ENCODE data around the gene HCFC1R1.

Gene HCFC1R1

DNA sequence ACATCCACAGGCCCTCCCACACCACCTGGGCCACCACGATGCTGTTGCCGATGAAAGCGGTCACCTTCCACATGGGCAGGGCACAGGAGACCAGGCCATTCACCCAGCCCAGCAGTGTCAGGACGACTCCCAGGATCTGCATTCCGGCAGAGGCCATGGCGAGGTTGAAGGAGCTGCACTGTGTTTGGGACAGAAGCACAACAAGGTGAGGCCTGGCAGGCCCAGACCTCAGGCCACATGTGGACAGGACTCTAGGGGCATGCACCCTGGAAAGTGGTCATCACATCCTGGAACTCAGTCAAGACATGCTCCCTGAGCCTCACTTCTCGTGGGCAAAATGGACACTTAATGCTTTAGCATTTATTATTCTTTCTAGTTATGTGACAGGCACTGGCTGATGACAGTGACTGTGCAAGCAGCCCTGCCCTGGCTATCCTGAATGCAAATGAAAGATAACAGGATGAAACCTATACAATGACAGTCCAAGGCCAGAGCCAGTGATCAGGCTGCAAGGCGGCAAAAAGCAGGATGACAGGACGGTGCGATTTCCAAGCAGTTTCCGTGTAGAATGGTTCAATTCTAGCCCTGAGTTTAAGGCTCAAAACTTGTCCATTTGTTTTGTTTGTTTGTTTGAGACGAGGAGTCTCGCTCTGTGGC lies 7.7 kb downstream of the HCFC1R1 start:
- no peak for DNase-seq (ENCODE audit: low read depth, low spot score)
- Histone ChIP-seq H3K27ac (ENCODE audit: low read length) (no peak overlapping the region), H3K27me3 (ENCODE audit: control insufficient read depth, insufficient read depth, low read length) (no peaks in the 10 kb centered on the region), H3K4me3 (ENCODE audit: low read length) (no peak overlapping the region), H3K36me3 (ENCODE audit: control insufficient read depth, insufficient read depth, low read length) (peaks cover 10% of the 10 kb centered on the region), H3K9me3 (ENCODE audit: control insufficient read depth, insufficient read depth, low read length) (no peaks in the 10 kb centered on the region), H3K4me1 (ENCODE audit: control insufficient read depth, insufficient read depth, low read length) (peaks cover 27% of the 10 kb centered on the region)
- WGBS (ENCODE audit: insufficient coverage, insufficient read length), result no CpG with 5 or more reads among the region's 13 CpGs

DNA sequence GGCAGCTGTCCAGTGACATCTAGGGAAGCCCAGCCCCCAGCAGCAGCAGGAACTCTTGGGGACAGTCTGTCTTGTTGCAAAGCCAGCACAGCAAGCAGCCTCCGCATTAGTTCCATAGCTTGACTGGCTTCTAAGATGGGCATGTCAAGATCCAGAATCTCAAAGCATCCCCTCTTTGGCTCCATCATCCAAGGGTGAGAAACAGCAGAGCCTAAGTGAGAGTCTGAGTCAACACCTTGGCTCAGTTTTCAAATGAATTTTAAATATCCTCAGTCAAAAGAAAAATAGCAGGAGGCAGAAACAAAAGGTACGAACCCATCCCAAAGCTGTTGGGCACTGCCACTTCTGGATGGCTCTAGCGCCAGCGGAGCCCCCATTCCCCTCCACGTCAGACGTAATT lies 8.8 kb downstream of the HCFC1R1 start:
- no peak for DNase-seq (ENCODE audit: low read depth, low spot score)
- H3K36me3 ChIP-seq (ENCODE audit: control insufficient read depth, insufficient read depth, low read length), result peaks cover 10% of the 10 kb centered on the region
- no peak overlapping the region for H3K4me3 ChIP-seq (ENCODE audit: low read length)
- WGBS (ENCODE audit: insufficient coverage, insufficient read length), result no CpG with 5 or more reads among the region's 6 CpGs
- peaks cover 30% of the 10 kb centered on the region for H3K4me1 ChIP-seq (ENCODE audit: control insufficient read depth, insufficient read depth, low read length)
- no peak overlapping the region for H3K27ac ChIP-seq (ENCODE audit: low read length)
- H3K27me3 ChIP-seq (ENCODE audit: control insufficient read depth, insufficient read depth, low read length), result no peaks in the 10 kb centered on the region
- no peaks in the 10 kb centered on the region for H3K9me3 ChIP-seq (ENCODE audit: control insufficient read depth, insufficient read depth, low read length)

DNA sequence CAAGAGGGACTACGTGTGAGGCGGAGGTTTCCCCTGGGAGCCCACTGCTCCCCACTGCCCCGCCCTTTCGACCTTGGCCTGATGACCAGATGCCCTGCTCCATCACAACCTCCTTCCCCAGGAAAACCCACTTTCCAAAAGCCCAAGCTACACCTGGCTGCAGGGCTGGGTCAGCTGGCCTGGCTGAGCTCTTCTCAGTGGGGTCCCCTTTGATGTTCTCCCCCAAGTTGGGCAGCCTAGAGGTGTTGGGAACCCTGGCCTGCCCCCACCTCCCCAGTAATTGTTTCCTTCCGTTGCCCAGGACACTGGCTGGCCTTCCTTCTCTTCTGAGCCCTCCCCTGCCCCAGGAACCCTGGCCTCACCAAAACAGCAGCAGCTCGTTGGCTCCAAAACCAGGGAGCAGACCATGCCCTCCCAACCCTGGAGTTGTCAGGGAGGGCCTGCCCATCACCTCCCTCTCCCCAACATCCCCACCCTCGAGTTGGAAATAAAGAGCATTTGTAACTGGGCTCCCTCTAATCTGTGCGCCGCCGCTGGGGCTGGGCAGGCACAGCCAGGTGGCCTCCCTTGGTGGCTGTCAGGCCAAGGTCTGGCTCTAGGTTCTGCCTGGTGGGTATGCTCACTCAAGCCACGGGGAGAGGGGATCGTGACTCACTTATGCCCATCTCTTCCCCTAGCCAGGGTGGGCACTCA lies 9.6 kb downstream of the HCFC1R1 start:
- Histone ChIP-seq H3K4me3 (ENCODE audit: low read length) (no peak overlapping the region), H3K27ac (ENCODE audit: low read length) (no peak overlapping the region), H3K9me3 (ENCODE audit: control insufficient read depth, insufficient read depth, low read length) (no peaks in the 10 kb centered on the region), H3K36me3 (ENCODE audit: control insufficient read depth, insufficient read depth, low read length) (peaks cover 10% of the 10 kb centered on the region), H3K27me3 (ENCODE audit: control insufficient read depth, insufficient read depth, low read length) (no peaks in the 10 kb centered on the region), H3K4me1 (ENCODE audit: control insufficient read depth, insufficient read depth, low read length) (peaks cover 30% of the 10 kb centered on the region)
- no CpG with 5 or more reads among the region's 12 CpGs for WGBS (ENCODE audit: insufficient coverage, insufficient read length)
- DNase-seq (ENCODE audit: low read depth, low spot score), result no peak

DNA sequence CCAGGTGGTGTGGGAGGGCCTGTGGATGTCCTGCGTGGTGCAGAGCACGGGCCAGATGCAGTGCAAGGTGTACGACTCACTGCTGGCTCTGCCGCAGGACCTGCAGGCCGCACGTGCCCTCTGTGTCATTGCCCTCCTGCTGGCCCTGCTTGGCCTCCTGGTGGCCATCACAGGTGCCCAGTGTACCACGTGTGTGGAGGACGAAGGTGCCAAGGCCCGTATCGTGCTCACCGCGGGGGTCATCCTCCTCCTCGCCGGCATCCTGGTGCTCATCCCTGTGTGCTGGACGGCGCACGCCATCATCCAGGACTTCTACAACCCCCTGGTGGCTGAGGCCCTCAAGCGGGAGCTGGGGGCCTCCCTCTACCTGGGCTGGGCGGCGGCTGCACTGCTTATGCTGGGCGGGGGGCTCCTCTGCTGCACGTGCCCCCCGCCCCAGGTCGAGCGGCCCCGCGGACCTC lies 10.2 kb downstream of the HCFC1R1 start:
- Histone ChIP-seq H3K27me3 (ENCODE audit: control insufficient read depth, insufficient read depth, low read length) (no peaks in the 10 kb centered on the region), H3K4me1 (ENCODE audit: control insufficient read depth, insufficient read depth, low read length) (peaks cover 33% of the 10 kb centered on the region)
- no peak for DNase-seq (ENCODE audit: low read depth, low spot score)

DNA sequence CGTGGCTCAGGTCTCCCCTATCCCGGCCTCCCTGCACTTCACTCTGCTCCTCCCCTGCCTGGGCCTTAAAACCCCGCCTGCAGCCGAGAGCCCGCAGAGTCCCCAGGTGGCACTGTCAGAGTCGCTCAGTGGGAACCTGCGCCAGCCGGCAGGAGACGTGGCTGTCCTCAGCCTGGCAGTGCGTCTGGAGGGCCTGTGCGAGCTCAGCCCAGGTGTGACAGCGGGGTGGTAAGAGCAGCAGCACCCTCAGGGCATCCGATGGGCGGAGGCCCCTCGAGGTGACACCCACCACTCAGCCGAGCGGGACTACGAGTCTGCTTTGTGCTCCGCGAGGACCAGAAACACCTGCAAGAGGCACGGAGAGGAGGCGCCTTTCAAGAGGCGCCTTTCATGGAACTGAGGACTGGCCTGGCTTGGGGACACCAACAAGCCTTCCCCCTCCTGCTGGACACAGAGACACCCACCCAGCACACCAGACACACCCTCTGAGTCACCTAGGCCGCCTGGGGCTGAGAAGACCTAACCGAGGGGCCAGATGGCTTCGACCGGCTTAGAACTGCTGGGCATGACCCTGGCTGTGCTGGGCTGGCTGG lies 10.8 kb downstream of the HCFC1R1 start, which contains the start of gene CLDN9:
CLDN9 (plus strand) TSS at position 96 of the 593 bp plus-strand sequence; CDS start at position 536, 440 bp downstream.
- Histone ChIP-seq H3K36me3 (ENCODE audit: control insufficient read depth, insufficient read depth, low read length) (peaks cover 10% of the 10 kb centered on the region), H3K9me3 (ENCODE audit: control insufficient read depth, insufficient read depth, low read length) (no peaks in the 10 kb centered on the region), H3K27me3 (ENCODE audit: control insufficient read depth, insufficient read depth, low read length) (no peaks in the 10 kb centered on the region), H3K4me3 (ENCODE audit: low read length) (peak within 1 kb of the TSS; percentile 14; the same call in 1 of the 2 replicates), H3K4me1 (ENCODE audit: control insufficient read depth, insufficient read depth, low read length) (peaks cover 34% of the 10 kb centered on the region), H3K27ac (ENCODE audit: low read length) (no peak within 1 kb of the TSS)
- DNase-seq (ENCODE audit: low read depth, low spot score), result no peak
- no CpG with 5 or more reads among the region's 27 CpGs for WGBS (ENCODE audit: insufficient coverage, insufficient read length)

More for the DNA sequence above, 10.2 kb downstream of the HCFC1R1 start:
- WGBS (ENCODE audit: insufficient coverage, insufficient read length), result no CpG with 5 or more reads among the region's 27 CpGs
- Histone ChIP-seq H3K9me3 (ENCODE audit: control insufficient read depth, insufficient read depth, low read length) (no peaks in the 10 kb centered on the region), H3K27ac (ENCODE audit: low read length) (no peak overlapping the region), H3K4me3 (ENCODE audit: low read length) (no peak overlapping the region), H3K36me3 (ENCODE audit: control insufficient read depth, insufficient read depth, low read length) (peaks cover 10% of the 10 kb centered on the region)

DNA sequence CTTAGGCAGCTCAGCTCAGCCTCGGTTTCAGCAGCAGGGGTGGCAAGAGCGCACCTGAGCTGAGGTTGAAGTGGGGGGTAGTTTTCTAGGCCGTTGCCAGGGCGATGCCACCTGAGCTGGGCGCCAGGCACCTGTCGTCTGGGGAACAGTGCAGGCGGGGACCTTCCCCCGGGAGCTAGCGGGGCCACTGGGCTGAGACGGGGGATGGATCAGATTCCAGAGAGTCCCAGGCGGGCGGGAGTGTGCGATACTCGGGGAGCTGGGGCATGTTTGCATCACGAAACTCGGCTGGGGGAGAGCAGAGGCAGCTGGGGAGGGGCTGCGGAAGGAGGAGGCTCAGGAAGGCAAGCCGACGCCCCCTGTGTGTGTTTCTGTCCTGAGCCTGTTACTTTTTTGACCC lies 11.5 kb downstream of the HCFC1R1 start:
- H3K9me3 ChIP-seq (ENCODE audit: control insufficient read depth, insufficient read depth, low read length), result no peaks in the 10 kb centered on the region
- H3K4me3 ChIP-seq (ENCODE audit: low read length), result peak overlapping the region; percentile 14; the same call in 1 of the 2 replicates
- peaks cover 38% of the 10 kb centered on the region for H3K4me1 ChIP-seq (ENCODE audit: control insufficient read depth, insufficient read depth, low read length)
- no peak for DNase-seq (ENCODE audit: low read depth, low spot score)
- WGBS (ENCODE audit: insufficient coverage, insufficient read length), result no CpG with 5 or more reads among the region's 19 CpGs
- H3K27ac ChIP-seq (ENCODE audit: low read length), result no peak overlapping the region
- H3K36me3 ChIP-seq (ENCODE audit: control insufficient read depth, insufficient read depth, low read length), result peaks cover 10% of the 10 kb centered on the region
- H3K27me3 ChIP-seq (ENCODE audit: control insufficient read depth, insufficient read depth, low read length), result no peaks in the 10 kb centered on the region

DNA sequence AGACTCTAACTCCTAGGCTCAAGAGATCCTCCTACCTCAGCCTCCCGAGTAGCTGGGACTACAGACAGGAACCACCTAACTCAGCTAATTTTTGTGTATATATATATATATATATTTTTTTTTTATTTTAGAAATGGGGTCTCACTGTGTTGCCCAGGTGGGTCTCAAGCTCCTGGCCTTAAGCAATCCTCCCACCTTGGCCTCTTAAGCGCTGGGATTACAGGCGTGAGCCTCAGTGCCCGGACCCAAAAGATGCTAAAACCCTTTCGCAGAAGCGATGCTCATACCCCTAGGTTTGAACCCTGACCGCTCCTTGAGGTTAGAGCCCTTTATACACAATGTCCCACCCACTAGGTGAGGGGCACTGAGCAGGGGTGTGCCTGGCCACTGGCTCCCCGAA lies 13.2 kb downstream of the HCFC1R1 start:
- peaks cover 3% of the 10 kb centered on the region for H3K36me3 ChIP-seq (ENCODE audit: control insufficient read depth, insufficient read depth, low read length)
- H3K9me3 ChIP-seq (ENCODE audit: control insufficient read depth, insufficient read depth, low read length), result no peaks in the 10 kb centered on the region
- no CpG with 5 or more reads among the region's 8 CpGs for WGBS (ENCODE audit: insufficient coverage, insufficient read length)
- no peak overlapping the region for H3K4me3 ChIP-seq (ENCODE audit: low read length)
- H3K27me3 ChIP-seq (ENCODE audit: control insufficient read depth, insufficient read depth, low read length), result no peaks in the 10 kb centered on the region
- H3K4me1 ChIP-seq (ENCODE audit: control insufficient read depth, insufficient read depth, low read length), result peaks cover 40% of the 10 kb centered on the region
- no peak for DNase-seq (ENCODE audit: low read depth, low spot score)
- H3K27ac ChIP-seq (ENCODE audit: low read length), result no peak overlapping the region

DNA sequence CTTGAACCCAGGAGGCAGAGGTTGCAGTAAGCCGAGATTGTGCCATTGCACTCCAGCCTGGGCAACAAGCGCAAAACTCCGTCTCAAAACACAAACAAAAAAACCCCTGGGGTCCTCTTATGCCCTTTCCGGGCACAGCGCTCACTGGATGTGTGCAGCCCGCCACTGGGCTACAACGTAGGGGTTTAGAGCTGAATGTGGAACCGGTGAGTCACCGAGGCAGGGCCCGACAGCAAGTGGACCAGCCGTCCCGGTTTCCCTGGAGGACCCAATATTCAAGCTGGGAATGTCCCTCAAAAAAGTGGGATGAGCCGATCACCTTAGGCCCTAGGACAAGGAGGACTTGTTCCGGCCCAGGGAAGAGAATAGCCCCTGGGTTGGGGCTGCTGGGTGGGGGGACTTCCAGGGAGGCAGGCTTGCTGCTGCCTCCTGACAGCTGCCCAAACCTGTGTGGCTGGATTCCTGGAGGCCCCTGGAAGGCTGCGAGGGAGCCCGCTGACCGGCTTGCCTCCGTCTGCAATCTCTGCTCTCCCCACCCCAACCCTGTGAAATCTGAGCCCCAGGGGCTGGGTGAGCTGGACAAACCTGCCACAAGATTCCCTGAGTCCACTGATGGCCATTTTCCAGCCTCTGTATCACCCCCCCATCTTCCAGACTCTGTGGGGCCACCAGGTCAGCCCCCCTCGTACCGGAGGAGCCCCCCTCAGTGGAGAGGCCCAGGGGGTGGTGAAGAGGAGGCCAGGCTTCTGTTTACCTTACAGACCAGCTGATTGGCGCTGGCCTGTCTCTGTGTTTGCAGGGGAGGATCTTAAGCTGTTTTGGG lies 14.0 kb downstream of the HCFC1R1 start:
- Histone ChIP-seq H3K4me3 (ENCODE audit: low read length) (peak overlapping the region; percentile 1; the same call in 1 of the 2 replicates), H3K27ac (ENCODE audit: low read length) (peak overlapping the region; percentile 8), H3K4me1 (ENCODE audit: control insufficient read depth, insufficient read depth, low read length) (peaks cover 40% of the 10 kb centered on the region), H3K27me3 (ENCODE audit: control insufficient read depth, insufficient read depth, low read length) (no peaks in the 10 kb centered on the region), H3K36me3 (ENCODE audit: control insufficient read depth, insufficient read depth, low read length) (peaks cover 3% of the 10 kb centered on the region; the same call in 1 of the 2 replicates), H3K9me3 (ENCODE audit: control insufficient read depth, insufficient read depth, low read length) (no peaks in the 10 kb centered on the region)
- no CpG with 5 or more reads among the region's 21 CpGs for WGBS (ENCODE audit: insufficient coverage, insufficient read length)
- no peak for DNase-seq (ENCODE audit: low read depth, low spot score)

DNA sequence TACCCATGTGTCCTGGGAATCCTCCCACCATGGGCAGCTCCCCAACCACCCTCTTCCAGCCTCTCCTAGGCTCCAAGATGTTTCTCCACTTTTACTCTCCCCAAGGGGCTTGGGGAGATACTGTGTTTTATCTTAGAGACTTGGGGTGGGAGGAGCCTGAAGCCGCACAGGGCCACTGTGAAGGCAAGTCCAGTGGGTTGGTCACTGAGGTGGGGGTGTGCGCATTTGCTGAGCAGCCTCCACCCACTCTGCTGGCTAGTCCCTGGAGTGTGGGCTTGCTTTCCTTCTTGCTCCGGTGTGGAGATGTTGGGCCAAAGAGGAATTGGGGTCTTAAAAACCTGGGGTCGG lies 15.1 kb downstream of the HCFC1R1 start:
- H3K4me1 ChIP-seq (ENCODE audit: control insufficient read depth, insufficient read depth, low read length), result peaks cover 31% of the 10 kb centered on the region
- no CpG with 5 or more reads among the region's 4 CpGs for WGBS (ENCODE audit: insufficient coverage, insufficient read length)
- no peak for DNase-seq (ENCODE audit: low read depth, low spot score)
- peak overlapping the region; percentile 35 for H3K27ac ChIP-seq (ENCODE audit: low read length)
- H3K36me3 ChIP-seq (ENCODE audit: control insufficient read depth, insufficient read depth, low read length), result no peaks in the 10 kb centered on the region
- H3K9me3 ChIP-seq (ENCODE audit: control insufficient read depth, insufficient read depth, low read length), result no peaks in the 10 kb centered on the region
- H3K27me3 ChIP-seq (ENCODE audit: control insufficient read depth, insufficient read depth, low read length), result no peaks in the 10 kb centered on the region
- no peak overlapping the region; the same call in 1 of the 2 replicates for H3K4me3 ChIP-seq (ENCODE audit: low read length)
